IPS-20b (cell line): ENCODE measurements around the gene OR1F1.
"Not testable (repeated sequence)": the region's sequence is repeated elsewhere in the genome, so short reads cannot be mapped to it uniquely, and the experiment has no call there.

Source experiments
- H3K27ac ChIP-seq: one replicate; pipeline ENCODE4 v1.5.1; 2013; ENCODE audit warnings: low read length
- H3K27me3 ChIP-seq: 2 replicates; pipeline ENCODE4 v1.6.1; 2013; ENCODE audit warnings: mild to moderate bottlenecking, low read length, inconsistent platforms; ENCODE audit not compliant: insufficient read depth
- H3K36me3 ChIP-seq: 2 replicates; pipeline ENCODE4 v1.6.1; 2013; ENCODE audit warnings: low read depth, mild to moderate bottlenecking, inconsistent platforms, low read length, moderate library complexity; ENCODE audit not compliant: insufficient read depth
- H3K4me1 ChIP-seq: 2 replicates; pipeline ENCODE4 v1.6.1; 2013; ENCODE audit warnings: mild to moderate bottlenecking, control low read depth, inconsistent platforms, low read length, moderate library complexity; ENCODE audit not compliant: insufficient read depth
- H3K4me3 ChIP-seq: 2 replicates; pipeline ENCODE4 v1.5.1; 2013; ENCODE audit warnings: mild to moderate bottlenecking, low read length, inconsistent platforms
- H3K9ac ChIP-seq: 2 replicates; pipeline ENCODE4 v1.6.1; 2013; ENCODE audit warnings: low read depth, mild to moderate bottlenecking, inconsistent platforms, low read length, moderate library complexity
- H3K9me3 ChIP-seq: 2 replicates; pipeline ENCODE4 v1.6.1; 2013; ENCODE audit warnings: mild to moderate bottlenecking, low read depth, low read length, inconsistent platforms; ENCODE audit not compliant: insufficient read depth

Gene OR1F1

GRCh38 chr16:3194792-3195191 lies 6.8 kb downstream of the OR1F1 start:
- H3K27ac ChIP-seq, result no peak overlapping the region
- H3K27me3 ChIP-seq, result peaks cover 42% of the 10 kb centered on the region
- no peak overlapping the region for H3K9ac ChIP-seq
- H3K4me1 ChIP-seq, result no peaks in the 10 kb centered on the region
- no peaks in the 10 kb centered on the region for H3K9me3 ChIP-seq
- H3K36me3 ChIP-seq, result no peaks in the 10 kb centered on the region
- no peak overlapping the region for H3K4me3 ChIP-seq

GRCh38 chr16:3195975-3196374 lies 8.0 kb downstream of the OR1F1 start:
- Histone ChIP-seq H3K4me3 (no peak overlapping the region), H3K36me3 (no peaks in the 10 kb centered on the region), H3K27ac (no peak overlapping the region), H3K9me3 (no peaks in the 10 kb centered on the region), H3K27me3 (peaks cover 36% of the 10 kb centered on the region), H3K4me1 (no peaks in the 10 kb centered on the region), H3K9ac (no peak overlapping the region)

GRCh38 chr16:3197694-3198333 lies 9.8 kb downstream of the OR1F1 start:
- not testable (repeated sequence) for H3K27ac ChIP-seq, H3K9ac ChIP-seq, H3K9me3 ChIP-seq, H3K36me3 ChIP-seq, H3K4me3 ChIP-seq, H3K4me1 ChIP-seq
- peaks cover 21% of the 10 kb centered on the region for H3K27me3 ChIP-seq

- Histone ChIP-seq H3K27me3 (peaks cover 21% of the 10 kb centered on the region), H3K4me3 (no peak overlapping the region), H3K27ac (no peak overlapping the region), H3K9me3 (peaks cover 3% of the 10 kb centered on the region; the same call in 1 of the 2 replicates), H3K36me3 (no peaks in the 10 kb centered on the region), H3K9ac (no peak overlapping the region), H3K4me1 (no peaks in the 10 kb centered on the region)
Observed at GRCh38 chr16:3198334-3199072, 10.5 kb downstream of the OR1F1 start.

- Histone ChIP-seq H3K36me3 (no peaks in the 10 kb centered on the region), H3K9ac (no peak overlapping the region), H3K27ac (no peak overlapping the region), H3K27me3 (peaks cover 15% of the 10 kb centered on the region), H3K9me3 (peaks cover 36% of the 10 kb centered on the region), H3K4me3 (no peak overlapping the region), H3K4me1 (no peaks in the 10 kb centered on the region)
Observed at GRCh38 chr16:3202903-3203539, 15.0 kb downstream of the OR1F1 start.

GRCh38 chr16:3205939-3206338 lies 17.9 kb downstream of the OR1F1 start:
- not testable (repeated sequence) for H3K36me3 ChIP-seq, H3K9ac ChIP-seq, H3K4me1 ChIP-seq, H3K27me3 ChIP-seq, H3K27ac ChIP-seq, H3K4me3 ChIP-seq
- H3K9me3 ChIP-seq, result peaks cover 43% of the 10 kb centered on the region

GRCh38 chr16:3207086-3207953 lies 19.3 kb downstream of the OR1F1 start:
- Histone ChIP-seq H3K4me1 (no peaks in the 10 kb centered on the region), H3K9me3 (peaks cover 50% of the 10 kb centered on the region), H3K9ac (no peak overlapping the region), H3K36me3 (no peaks in the 10 kb centered on the region), H3K27ac (no peak overlapping the region), H3K4me3 (no peak overlapping the region), H3K27me3 (no peaks in the 10 kb centered on the region)

GRCh38 chr16:3212006-3212405 lies 24.0 kb downstream of the OR1F1 start:
- no peaks in the 10 kb centered on the region for H3K36me3 ChIP-seq
- H3K4me3 ChIP-seq, result no peak overlapping the region
- H3K27ac ChIP-seq, result no peak overlapping the region
- no peaks in the 10 kb centered on the region for H3K4me1 ChIP-seq
- no peaks in the 10 kb centered on the region for H3K27me3 ChIP-seq
- H3K9ac ChIP-seq, result no peak overlapping the region
- H3K9me3 ChIP-seq, result peaks cover 36% of the 10 kb centered on the region

- Histone ChIP-seq H3K9me3 (peaks cover 35% of the 10 kb centered on the region), H3K27me3 (no peaks in the 10 kb centered on the region), H3K4me1 (no peaks in the 10 kb centered on the region), H3K4me3 (no peak overlapping the region), H3K9ac (no peak overlapping the region), H3K36me3 (no peaks in the 10 kb centered on the region), H3K27ac (no peak overlapping the region)
Observed at GRCh38 chr16:3212567-3212966, 24.6 kb downstream of the OR1F1 start.

GRCh38 chr16:3214904-3215600 lies 27.0 kb downstream of the OR1F1 start:
- H3K27me3 ChIP-seq, result no peaks in the 10 kb centered on the region
- H3K4me3 ChIP-seq, result no peak overlapping the region
- peaks cover 30% of the 10 kb centered on the region for H3K9me3 ChIP-seq
- no peak overlapping the region for H3K9ac ChIP-seq
- no peak overlapping the region for H3K27ac ChIP-seq
- H3K36me3 ChIP-seq, result no peaks in the 10 kb centered on the region
- H3K4me1 ChIP-seq, result no peaks in the 10 kb centered on the region
